Measurements from ENCODE around the gene THSD7B.

- no peak for TF ChIP-seq CTCF (IDR thresholded peaks at IDR 0.05)
- no peak for TF ChIP-seq EP300 (IDR thresholded peaks at IDR 0.05)
- TF ChIP-seq POLR2A (IDR thresholded peaks at IDR 0.05) = no peak
- no peak for TF ChIP-seq POLR2AphosphoS5 (IDR thresholded peaks at IDR 0.05)
Measured at GRCh38 chr2:137231628-137232027, 466.3 kb downstream of the THSD7B start.

Data from upper lobe of left lung (tissue), 4 donors.